Measurements from ENCODE around the gene MMP3. TPM values are rescaled to one million over a fixed set of nuclear protein-coding genes. Genes with fewer than 3 reads are reported as not detected.

MMP3 gene
- total RNA-seq, 1 donor from 2014 or later = not detected

DNA sequence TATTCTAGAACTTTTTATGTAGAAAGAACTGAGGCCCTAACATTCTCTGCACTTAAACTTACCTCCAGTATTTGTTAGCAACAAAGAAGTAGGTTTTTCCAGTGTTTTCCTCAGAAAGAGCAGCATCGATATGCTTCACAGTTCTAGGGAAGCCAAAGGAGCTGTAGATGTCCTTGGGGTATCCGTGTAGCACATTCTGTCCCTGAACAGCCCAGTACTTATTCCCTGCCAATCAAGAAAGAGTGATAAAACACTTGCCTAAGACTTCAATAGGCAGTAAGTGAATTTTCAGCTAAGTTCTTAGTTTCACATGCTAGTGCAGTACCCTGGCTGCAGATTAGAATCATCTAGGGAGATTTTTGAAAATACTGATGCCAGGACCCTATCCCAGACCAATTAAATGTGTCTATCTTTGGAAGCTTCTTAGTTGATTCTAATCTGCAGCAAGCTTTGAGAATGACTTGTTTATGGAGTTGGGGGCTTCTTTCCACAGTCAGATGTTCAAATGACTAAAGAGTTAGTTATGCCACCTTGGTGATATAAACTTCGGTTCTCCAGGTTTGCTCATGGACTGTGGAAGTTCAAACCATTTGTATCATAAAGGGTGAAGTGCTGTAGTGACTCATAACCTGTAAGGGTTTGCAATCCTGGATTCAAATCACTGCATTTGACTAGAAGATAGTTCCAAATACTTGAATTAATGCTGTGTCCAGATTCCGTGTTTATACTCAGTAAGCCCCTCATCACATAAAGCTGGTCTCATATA is 52.0 kb downstream of the MMP3 start:
- no peak for DNase-seq

DNA sequence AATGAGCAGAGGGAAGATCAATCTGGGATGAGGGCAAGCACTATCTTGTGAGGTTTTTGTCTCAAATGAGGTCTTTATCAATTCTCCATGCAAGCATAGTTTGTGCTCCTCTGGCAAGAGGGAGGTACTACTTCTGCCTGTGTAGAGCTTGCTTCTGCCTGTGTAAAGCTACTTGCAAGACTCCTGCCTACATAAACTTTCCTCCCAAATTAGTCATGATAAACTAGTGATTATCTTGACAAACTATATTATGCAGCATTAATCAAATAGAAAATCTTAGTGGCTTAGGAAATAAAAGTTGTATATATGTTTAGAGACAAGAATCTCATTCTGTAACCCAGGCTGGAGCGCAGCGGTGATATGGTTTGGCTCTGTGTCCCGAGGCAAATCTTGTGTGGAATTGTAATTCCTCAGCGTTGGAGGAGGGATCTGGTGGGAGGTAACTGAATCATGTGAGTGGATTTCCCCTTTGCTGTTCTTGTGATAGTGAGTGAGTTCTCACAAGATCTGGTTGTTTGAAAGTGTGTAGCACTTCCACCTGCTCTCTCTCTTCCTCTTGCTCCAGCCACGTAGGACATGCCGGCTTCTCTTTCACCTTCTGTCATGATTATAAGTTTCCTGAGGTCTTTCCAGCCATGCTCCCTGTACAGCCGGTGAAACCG is 54.9 kb downstream of the MMP3 start:
- DNase-seq = no peak

Other genes with a start within 250 kb of the MMP3 start
- gene MMP20, start 218.3 kb downstream of the MMP3 start, total RNA-seq = not detected
- gene MMP27, start 137.8 kb downstream of the MMP3 start, total RNA-seq = not detected
- 0.16 TPM for gene MMP8, start 118.7 kb downstream of the MMP3 start, total RNA-seq
- gene MMP10, start 63.0 kb downstream of the MMP3 start, total RNA-seq = not detected
- gene MMP1, start 45.4 kb downstream of the MMP3 start, total RNA-seq = not detected
- not detected for gene MMP12, start 31.4 kb upstream of the MMP3 start, total RNA-seq
- gene MMP13, start 112.1 kb upstream of the MMP3 start, total RNA-seq = not detected
- 51.8 TPM for gene DCUN1D5, start 248.6 kb upstream of the MMP3 start, total RNA-seq

All from occipital lobe (tissue), 2 donors.